Neuronal stem cell (in vitro differentiated cells): ENCODE results near the gene PHKB.

Source experiments
- DNase-seq: peaks from one replicate; pipeline ENCODE4 v3.0.0-alpha.2; 2013; ENCODE audit warnings: low spot score
- H2AFZ ChIP-seq: one replicate; pipeline ENCODE4 v1.6.1; 2013; ENCODE audit warnings: mild to moderate bottlenecking, low read length, inconsistent platforms
- H2AK5ac ChIP-seq: 2 replicates; pipeline ENCODE4 v1.6.1; 2013; ENCODE audit warnings: low read depth, mild to moderate bottlenecking, inconsistent platforms, low read length, moderate library complexity, mixed read lengths
- H2BK120ac ChIP-seq: 2 replicates; pipeline ENCODE4 v1.6.1; 2013; ENCODE audit warnings: low read depth, mild to moderate bottlenecking, inconsistent platforms, low read length, moderate library complexity, mixed read lengths
- H2BK12ac ChIP-seq: one replicate; pipeline ENCODE4 v1.6.1; 2013; ENCODE audit warnings: low read length, inconsistent platforms
- H2BK15ac ChIP-seq: 2 replicates; pipeline ENCODE4 v1.6.1; 2013; ENCODE audit warnings: mild to moderate bottlenecking, low read length, inconsistent platforms, mixed read lengths
- H2BK5ac ChIP-seq: one replicate; pipeline ENCODE4 v1.6.1; 2013; ENCODE audit warnings: inconsistent platforms, mild to moderate bottlenecking, low read length, moderate library complexity
- H3K14ac ChIP-seq: one replicate; pipeline ENCODE4 v1.6.1; 2013; ENCODE audit warnings: low read length, inconsistent platforms
- H3K18ac ChIP-seq: 2 replicates; pipeline ENCODE4 v1.6.1; 2013; ENCODE audit warnings: low read length, inconsistent platforms
- H3K23ac ChIP-seq: 2 replicates; pipeline ENCODE4 v1.6.1; 2013; ENCODE audit warnings: low read depth, mild to moderate bottlenecking, mixed read lengths, low read length, inconsistent platforms; ENCODE audit not compliant: poor library complexity
- H3K27ac ChIP-seq: replicated peaks from 3 replicates; pipeline ENCODE4 v1.5.1; 2013; ENCODE audit warnings: low read length, inconsistent platforms
- H3K27me3 ChIP-seq, 3 experiments: 2 replicates each; pipeline ENCODE4 v1.6.1; 2013; ENCODE audit warnings: low read length in 3 of 3, mild to moderate bottlenecking in 2 of 3, inconsistent platforms in 1 of 3, low read depth in 1 of 3, mixed read lengths in 1 of 3, moderate library complexity in 1 of 3; ENCODE audit not compliant: control insufficient read depth in 3 of 3, insufficient read depth in 3 of 3
- H3K36me3 ChIP-seq, 2 donors: replicated peaks in 1 of 2; 2 replicates each; pipeline ENCODE4 v1.6.1; 2013; ENCODE audit warnings: low read length in 2 of 2; ENCODE audit not compliant: control insufficient read depth in 2 of 2, insufficient read depth in 2 of 2
- H3K4ac ChIP-seq: 2 replicates; pipeline ENCODE4 v1.6.1; 2013; ENCODE audit warnings: inconsistent platforms, mild to moderate bottlenecking, low read length, moderate library complexity
- H3K4me1 ChIP-seq, 2 donors: 1 replicate in 1 of 2; 2 replicates in 1 of 2; pipeline ENCODE4 v1.6.1; 2013; ENCODE audit warnings: low read length in 2 of 2, low read depth in 1 of 2; ENCODE audit not compliant: control insufficient read depth in 2 of 2, insufficient read depth in 1 of 2
- H3K4me2 ChIP-seq: one replicate; pipeline ENCODE4 v1.6.1; 2013; ENCODE audit warnings: mild to moderate bottlenecking, low read length, inconsistent platforms; ENCODE audit not compliant: insufficient read depth, poor library complexity, severe bottlenecking
- H3K4me3 ChIP-seq, 2 donors: 2 replicates each; pipeline ENCODE4 v1.5.1; 2013; ENCODE audit warnings: low read length in 2 of 2, mild to moderate bottlenecking in 2 of 2, inconsistent platforms in 1 of 2, moderate library complexity in 1 of 2
- H3K79me1 ChIP-seq: one replicate; pipeline ENCODE4 v1.6.1; 2013; ENCODE audit warnings: low read depth, mild to moderate bottlenecking, inconsistent platforms, low read length, moderate library complexity
- H3K9ac ChIP-seq: one replicate; pipeline ENCODE4 v1.6.1; 2013; ENCODE audit warnings: mild to moderate bottlenecking, low read depth, low read length, inconsistent platforms; ENCODE audit not compliant: poor library complexity
- H3K9me3 ChIP-seq, 2 donors: replicated peaks in 1 of 2; 2 replicates each; pipeline versions ENCODE3 to v1.6.1; 2013; ENCODE audit warnings: low read length in 2 of 2, mild to moderate bottlenecking in 2 of 2, inconsistent platforms in 1 of 2, low read depth in 1 of 2, mixed read lengths in 1 of 2, moderate library complexity in 1 of 2; ENCODE audit not compliant: control insufficient read depth in 2 of 2, insufficient read depth in 1 of 2
- H4K8ac ChIP-seq: one replicate; pipeline ENCODE4 v1.6.1; 2013; ENCODE audit warnings: low read depth, mild to moderate bottlenecking, inconsistent platforms, low read length, moderate library complexity
- H4K91ac ChIP-seq: one replicate; pipeline ENCODE4 v1.6.1; 2013; ENCODE audit warnings: low read length, low read depth, mild to moderate bottlenecking, inconsistent platforms; ENCODE audit not compliant: poor library complexity
- WGBS, 2 donors: extraction: QIAGEN DNeasy Blood & Tissue Kit; methylation state at CpG; one replicate each; pipeline ENCODE4 v1.1.7; 2013; ENCODE audit warnings: missing lambda C conversion rate in 2 of 2, mixed read lengths in 1 of 2; ENCODE audit not compliant: insufficient read length in 2 of 2, insufficient replicate concordance in 1 of 2; ENCODE audit errors: extremely low coverage in 2 of 2; 5-methylcytosine and 5-hydroxymethylcytosine counted together

PHKB gene

GRCh38 chr16:47687694-47688093 is 226.6 kb downstream of the PHKB start:
- Histone ChIP-seq H3K4me3 (no peak overlapping the region), H3K4ac (no peak overlapping the region), H2AK5ac (no peak overlapping the region), H3K14ac (no peak overlapping the region), H2AFZ (no peak overlapping the region), H4K8ac (no peak overlapping the region), H3K4me2 (no peak overlapping the region), H3K9ac (no peak overlapping the region), H2BK12ac (no peak overlapping the region), H3K79me1 (no peaks in the 10 kb centered on the region), H2BK5ac (no peak overlapping the region), H3K18ac (no peak overlapping the region), H3K27me3 (no peaks in the 10 kb centered on the region), H4K91ac (no peak overlapping the region), H2BK120ac (no peak overlapping the region), H3K27ac (no peak overlapping the region), H3K36me3 (peaks cover 2 to 34% of the 10 kb centered on the region in 2 donors), H3K23ac (no peak overlapping the region), H3K4me1 (peaks cover 0 to 5% of the 10 kb centered on the region in 2 donors), H2BK15ac (no peak overlapping the region), H3K9me3 (peaks cover 0 to 8% of the 10 kb centered on the region in 2 donors)
- DNase-seq, result no peak
- WGBS, 2 donors, result no CpG with 5 or more reads among the region's 2 CpGs

GRCh38 chr16:47693226-47693625 is 232.1 kb downstream of the PHKB start:
- Histone ChIP-seq H2BK5ac (no peak overlapping the region), H3K18ac (no peak overlapping the region), H2BK12ac (no peak overlapping the region), H3K79me1 (no peaks in the 10 kb centered on the region), H3K14ac (no peak overlapping the region), H4K91ac (no peak overlapping the region), H3K4ac (no peak overlapping the region), H3K4me1 (peaks cover 0 to 2% of the 10 kb centered on the region in 2 donors), H3K27ac (no peak overlapping the region), H4K8ac (no peak overlapping the region), H3K4me2 (no peak overlapping the region), H2BK15ac (no peak overlapping the region), H3K9me3 (peaks cover 0 to 4% of the 10 kb centered on the region in 2 donors), H3K23ac (no peak overlapping the region), H3K27me3 (no peaks in the 10 kb centered on the region), H3K9ac (no peak overlapping the region), H2BK120ac (no peak overlapping the region), H2AFZ (no peak overlapping the region), H3K4me3 (no peak overlapping the region), H3K36me3 (peaks cover 4 to 88% of the 10 kb centered on the region in 2 donors), H2AK5ac (no peak overlapping the region)
- WGBS, 2 donors, result no CpG with 5 or more reads among the region's 9 CpGs
- no peak for DNase-seq

GRCh38 chr16:47694543-47694942 is 233.4 kb downstream of the PHKB start:
- no peaks in the 10 kb centered on the region for H3K27me3 ChIP-seq
- no peak for DNase-seq
- H3K4ac ChIP-seq, result no peak overlapping the region
- H2BK5ac ChIP-seq, result no peak overlapping the region
- H4K91ac ChIP-seq, result no peak overlapping the region
- H3K4me2 ChIP-seq, result no peak overlapping the region
- no peak overlapping the region for H3K23ac ChIP-seq
- H3K4me1 ChIP-seq, result peaks cover 0 to 2% of the 10 kb centered on the region in 2 donors
- no peak overlapping the region for H2BK15ac ChIP-seq
- H3K18ac ChIP-seq, result no peak overlapping the region
- WGBS, 2 donors, result no CpG with 5 or more reads among the region's 3 CpGs
- no peak overlapping the region for H2AK5ac ChIP-seq
- H3K9me3 ChIP-seq, result peaks cover 3 to 6% of the 10 kb centered on the region in 2 donors
- H3K79me1 ChIP-seq, result peaks cover 2% of the 10 kb centered on the region
- H2AFZ ChIP-seq, result no peak overlapping the region
- H3K14ac ChIP-seq, result no peak overlapping the region
- H2BK120ac ChIP-seq, result no peak overlapping the region
- no peak overlapping the region for H3K9ac ChIP-seq
- no peak overlapping the region for H3K27ac ChIP-seq
- H4K8ac ChIP-seq, result no peak overlapping the region
- peaks cover 8 to 90% of the 10 kb centered on the region in 2 donors for H3K36me3 ChIP-seq
- no peak overlapping the region for H2BK12ac ChIP-seq
- H3K4me3 ChIP-seq, result no peak overlapping the region

GRCh38 chr16:47695756-47696155 is 234.6 kb downstream of the PHKB start:
- no peak overlapping the region for H2AFZ ChIP-seq
- no peak overlapping the region for H3K4me3 ChIP-seq
- H3K79me1 ChIP-seq, result peaks cover 2% of the 10 kb centered on the region
- no peak overlapping the region for H2BK15ac ChIP-seq
- no CpG with 5 or more reads among the region's 4 CpGs for WGBS, 2 donors
- H3K4ac ChIP-seq, result no peak overlapping the region
- no peaks in the 10 kb centered on the region for H3K27me3 ChIP-seq
- no peak overlapping the region for H2BK5ac ChIP-seq
- no peak overlapping the region for H2BK120ac ChIP-seq
- no peak overlapping the region for H3K14ac ChIP-seq
- no peak overlapping the region for H3K18ac ChIP-seq
- H3K27ac ChIP-seq, result no peak overlapping the region
- no peak overlapping the region for H2BK12ac ChIP-seq
- no peak overlapping the region for H2AK5ac ChIP-seq
- DNase-seq, result no peak
- peaks cover 2 to 3% of the 10 kb centered on the region in 2 donors for H3K9me3 ChIP-seq
- H4K8ac ChIP-seq, result no peak overlapping the region
- H3K4me1 ChIP-seq, result peaks cover 0 to 2% of the 10 kb centered on the region in 2 donors
- H3K36me3 ChIP-seq, result peaks cover 8 to 78% of the 10 kb centered on the region in 2 donors
- no peak overlapping the region for H4K91ac ChIP-seq
- H3K9ac ChIP-seq, result no peak overlapping the region
- no peak overlapping the region for H3K23ac ChIP-seq
- no peak overlapping the region for H3K4me2 ChIP-seq
